Parathyroid adenoma (tissue), 2 donors: Measurements from ENCODE around the gene BANP.
"Not testable (repeated sequence)": the region's sequence is repeated elsewhere in the genome, so short reads cannot be mapped to it uniquely, and the experiment has no call there.

Source experiments
- H2AFZ ChIP-seq: fragments of 300-600 bp; sonication (generic); one replicate; pipeline ENCODE4 v1.7.0; 2017; ENCODE audit warnings: antibody characterized with exemption, mild to moderate bottlenecking
- H3K27ac ChIP-seq: fragments of 300-600 bp; sonication (generic); one replicate; pipeline ENCODE4 v1.7.0; 2017
- H3K27me3 ChIP-seq: fragments of 300-600 bp; sonication (generic); one replicate; pipeline ENCODE4 v1.7.0; 2017; ENCODE audit warnings: low read length; ENCODE audit not compliant: control insufficient read depth, insufficient read depth
- H3K36me3 ChIP-seq: fragments of 300-600 bp; sonication (generic); one replicate; pipeline ENCODE4 v1.7.0; 2017; ENCODE audit warnings: low read length; ENCODE audit not compliant: control insufficient read depth, insufficient read depth
- H3K4me1 ChIP-seq: fragments of 300-600 bp; sonication (generic); one replicate; pipeline ENCODE4 v1.7.0; 2017; ENCODE audit warnings: control low read depth
- H3K4me2 ChIP-seq: fragments of 300-600 bp; sonication (generic); one replicate; pipeline ENCODE4 v1.7.0; 2017; ENCODE audit warnings: low read length
- H3K4me3 ChIP-seq: fragments of 300-600 bp; sonication (generic); one replicate; pipeline ENCODE4 v1.7.0; 2017; ENCODE audit warnings: low read depth, low read length
- H3K79me2 ChIP-seq: fragments of 300-600 bp; sonication (generic); one replicate; pipeline ENCODE4 v1.7.0; 2017; ENCODE audit warnings: control low read depth
- H3K9ac ChIP-seq: fragments of 300-600 bp; sonication (generic); one replicate; pipeline ENCODE4 v1.7.0; 2017; ENCODE audit warnings: mild to moderate bottlenecking
- H3K9me3 ChIP-seq: fragments of 300-600 bp; sonication (generic); one replicate; pipeline ENCODE4 v1.7.0; 2017; ENCODE audit warnings: low read length; ENCODE audit not compliant: control insufficient read depth
- CTCF ChIP-seq: fragments of 300-600 bp; sonication (generic); IDR thresholded peaks from one replicate; pipeline ENCODE4 v1.7.0; 2017; ENCODE audit warnings: antibody characterized with exemption, mild to moderate bottlenecking
- donor health status: primary hyperparathyroidism.

BANP gene

DNA sequence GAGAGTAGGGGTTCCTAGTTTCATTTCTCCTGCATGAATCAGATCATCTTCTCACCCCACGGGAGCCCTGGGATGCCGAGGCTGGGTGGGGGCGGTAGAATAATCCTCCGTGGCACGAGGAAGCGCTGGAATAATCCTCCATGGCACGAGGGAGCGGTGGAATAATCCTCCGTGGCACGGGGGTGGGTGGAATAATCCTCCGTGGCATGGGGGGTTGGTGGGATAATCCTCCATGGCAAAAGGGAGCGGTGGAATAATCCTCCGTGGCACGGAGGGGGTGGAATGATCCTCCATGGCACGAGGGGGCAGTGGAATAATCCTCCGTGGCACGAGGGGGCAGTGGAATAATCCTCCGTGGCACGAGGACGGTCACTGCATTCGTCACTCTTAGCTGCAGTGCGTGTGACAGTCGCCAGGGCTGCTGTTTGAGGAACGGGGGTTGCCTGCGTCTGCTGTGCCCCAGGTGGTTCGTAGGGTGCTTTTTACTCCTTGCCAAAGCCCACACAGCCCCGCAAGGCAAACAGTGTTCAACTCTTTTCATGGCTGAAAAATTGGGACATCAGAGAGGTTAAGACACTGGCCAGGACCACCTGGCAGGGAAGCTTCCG lies 152.5 kb downstream of the BANP start:
- H3K27me3 ChIP-seq, result no peaks in the 10 kb centered on the region
- H3K27ac ChIP-seq, result no peak overlapping the region
- H3K4me3 ChIP-seq, result no peak overlapping the region
- H3K4me2 ChIP-seq, result no peak overlapping the region
- no peak overlapping the region for H2AFZ ChIP-seq
- no peaks in the 10 kb centered on the region for H3K9me3 ChIP-seq
- no peaks in the 10 kb centered on the region for H3K79me2 ChIP-seq
- no peak for TF ChIP-seq CTCF
- no peak overlapping the region for H3K9ac ChIP-seq
- H3K36me3 ChIP-seq, result no peaks in the 10 kb centered on the region
- no peaks in the 10 kb centered on the region for H3K4me1 ChIP-seq

DNA sequence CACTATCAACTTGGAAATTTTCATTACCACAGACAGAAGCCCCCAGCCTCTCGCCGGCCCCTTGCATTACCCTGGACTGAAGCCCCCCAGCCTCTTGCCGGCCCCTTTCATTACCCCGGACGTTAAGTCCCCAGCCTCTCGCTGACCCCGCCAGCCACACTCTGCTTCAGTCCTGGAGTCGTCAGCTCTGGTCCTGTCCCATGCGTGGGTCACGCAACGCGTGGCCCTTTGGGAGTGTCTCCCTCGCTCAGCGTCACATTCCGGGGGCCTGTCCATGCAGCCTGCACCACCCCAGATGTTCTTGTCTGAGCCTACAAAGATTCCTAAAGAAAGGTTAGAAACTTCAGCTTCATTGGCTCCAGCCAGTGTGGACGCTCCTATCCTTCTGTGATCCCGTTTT lies 153.1 kb downstream of the BANP start:
- H3K4me2 ChIP-seq, H3K27me3 ChIP-seq, H3K4me3 ChIP-seq, H3K27ac ChIP-seq, H3K36me3 ChIP-seq, H3K9me3 ChIP-seq, H2AFZ ChIP-seq, H3K79me2 ChIP-seq, H3K9ac ChIP-seq, H3K4me1 ChIP-seq: not testable (repeated sequence)

DNA sequence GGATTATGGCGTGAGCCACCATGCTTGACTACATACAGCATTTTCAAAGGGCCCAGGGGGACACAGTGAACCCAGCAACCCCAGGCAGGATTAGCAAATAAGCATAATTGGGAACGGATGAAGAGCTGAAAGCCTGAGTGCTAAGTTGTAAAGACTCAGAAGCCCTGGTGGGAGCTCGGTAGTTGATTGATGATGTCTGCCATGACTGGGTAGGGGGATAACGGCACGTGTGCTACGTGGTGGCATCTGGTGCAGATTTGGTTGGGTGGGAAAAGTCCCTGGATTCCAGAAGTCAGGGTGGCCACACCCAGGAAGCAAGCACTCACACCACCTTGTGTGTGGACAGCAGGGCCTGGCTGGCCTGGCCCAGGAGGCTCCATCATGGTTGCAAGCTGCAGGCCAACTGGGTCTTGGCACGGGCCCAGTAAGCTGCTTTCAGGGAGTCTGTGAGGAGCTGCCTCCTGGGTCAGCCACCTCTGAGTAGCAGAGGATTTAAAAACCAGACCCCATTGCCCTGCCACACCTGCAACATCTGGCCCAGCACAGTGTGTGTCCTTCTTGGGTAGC lies 154.4 kb downstream of the BANP start:
- not testable (repeated sequence) for H3K9me3 ChIP-seq, H3K27ac ChIP-seq, H3K4me1 ChIP-seq, H3K4me2 ChIP-seq, H3K4me3 ChIP-seq, H3K9ac ChIP-seq, H3K27me3 ChIP-seq, H3K36me3 ChIP-seq, H3K79me2 ChIP-seq, H2AFZ ChIP-seq

DNA sequence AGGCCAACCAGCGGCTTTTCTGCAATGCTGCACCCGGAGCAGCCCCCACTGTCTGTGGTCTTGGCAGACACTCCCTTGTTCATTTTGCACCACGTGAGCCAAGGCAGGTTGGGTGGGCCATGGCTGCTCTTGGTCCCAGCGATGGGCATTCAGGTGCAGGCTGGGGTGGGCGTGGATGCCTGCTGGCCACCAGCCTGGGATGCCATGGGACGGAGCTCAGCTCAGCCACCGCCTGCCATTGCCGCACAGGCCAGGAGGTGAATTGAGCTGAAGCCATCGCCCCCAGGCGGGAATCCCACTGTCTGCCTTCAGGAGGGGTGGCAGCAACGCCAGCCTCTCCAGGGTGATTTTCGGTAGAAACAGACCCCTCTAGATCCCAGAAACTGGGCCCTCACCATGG lies 155.3 kb downstream of the BANP start:
- not testable (repeated sequence) for H3K27ac ChIP-seq, H3K4me2 ChIP-seq, H2AFZ ChIP-seq, H3K36me3 ChIP-seq, H3K9me3 ChIP-seq, H3K4me3 ChIP-seq, H3K27me3 ChIP-seq, H3K79me2 ChIP-seq, H3K9ac ChIP-seq, H3K4me1 ChIP-seq

DNA sequence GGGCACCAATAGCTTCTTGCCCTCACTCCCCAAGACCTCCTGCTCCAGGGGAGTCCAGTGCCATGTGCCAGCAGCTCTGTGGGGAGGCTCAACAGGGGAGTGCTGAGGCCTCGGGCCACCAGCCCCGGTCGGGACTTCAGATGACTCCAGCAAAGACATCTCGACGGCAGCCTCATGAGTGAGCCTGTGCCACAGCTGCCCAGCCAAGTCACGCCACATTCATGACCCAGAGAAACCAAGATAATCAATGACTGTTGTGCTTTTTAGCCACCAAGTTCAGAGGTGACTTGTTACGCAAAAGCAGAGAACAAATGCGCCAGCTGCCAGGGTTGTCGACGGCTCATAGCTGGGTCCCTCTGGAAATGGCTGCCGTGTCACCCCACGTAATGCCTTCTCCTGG lies 157.5 kb downstream of the BANP start:
- no peaks in the 10 kb centered on the region for H3K9me3 ChIP-seq
- H3K4me2 ChIP-seq, result no peak overlapping the region
- H3K27me3 ChIP-seq, result no peaks in the 10 kb centered on the region
- H3K4me3 ChIP-seq, result no peak overlapping the region
- H3K9ac ChIP-seq, result no peak overlapping the region
- H3K79me2 ChIP-seq, result no peaks in the 10 kb centered on the region
- H3K4me1 ChIP-seq, result no peaks in the 10 kb centered on the region
- no peak overlapping the region for H3K27ac ChIP-seq
- no peaks in the 10 kb centered on the region for H3K36me3 ChIP-seq
- TF ChIP-seq CTCF, result no peak
- no peak overlapping the region for H2AFZ ChIP-seq

DNA sequence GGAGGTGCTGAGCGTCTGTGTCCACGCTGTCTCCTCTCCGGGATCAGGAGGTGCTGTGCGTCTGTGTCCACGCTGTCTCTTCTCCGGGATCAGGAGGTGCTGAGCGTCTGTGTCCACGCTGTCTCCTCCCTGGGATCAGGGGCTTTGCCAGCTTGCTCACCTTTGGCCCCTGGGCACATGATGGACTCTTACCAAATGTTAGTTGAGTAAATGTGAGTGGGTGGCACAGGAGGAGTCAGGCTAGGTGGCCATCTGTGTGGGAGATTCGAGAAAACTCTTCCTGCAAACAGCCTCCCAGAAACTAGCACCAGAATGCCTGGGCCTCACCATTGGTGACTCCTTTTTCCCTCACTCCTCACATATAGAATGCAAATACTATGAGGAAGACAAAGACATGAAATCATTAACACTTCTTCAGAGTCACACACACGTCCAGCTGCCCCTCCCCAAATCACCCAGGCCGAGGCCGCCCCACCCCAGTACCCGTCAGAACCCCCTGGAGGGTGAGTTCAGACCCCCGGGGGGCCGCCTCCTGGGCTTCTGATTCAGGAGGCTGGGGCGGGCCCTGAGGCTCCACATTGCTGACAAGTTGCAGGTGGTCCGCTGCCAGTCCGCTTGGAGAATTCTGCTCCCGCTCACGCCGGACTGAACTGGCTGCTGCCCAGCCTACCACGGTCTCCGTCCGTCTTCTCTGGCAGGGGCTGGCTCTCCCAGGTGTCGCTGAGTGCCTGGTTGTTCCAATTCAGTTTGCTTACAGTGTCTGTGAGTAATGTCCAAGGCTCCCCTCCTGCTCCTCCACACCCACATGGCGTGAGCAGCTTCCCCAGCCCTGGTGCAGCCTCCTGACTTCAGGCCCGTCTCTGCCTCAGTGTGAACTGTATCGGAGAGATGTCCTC lies 158.7 kb downstream of the BANP start:
- not testable (repeated sequence) for H3K9me3 ChIP-seq, H3K4me3 ChIP-seq, H3K27ac ChIP-seq, H2AFZ ChIP-seq, H3K79me2 ChIP-seq, H3K9ac ChIP-seq, H3K4me1 ChIP-seq, H3K4me2 ChIP-seq, H3K27me3 ChIP-seq, H3K36me3 ChIP-seq

DNA sequence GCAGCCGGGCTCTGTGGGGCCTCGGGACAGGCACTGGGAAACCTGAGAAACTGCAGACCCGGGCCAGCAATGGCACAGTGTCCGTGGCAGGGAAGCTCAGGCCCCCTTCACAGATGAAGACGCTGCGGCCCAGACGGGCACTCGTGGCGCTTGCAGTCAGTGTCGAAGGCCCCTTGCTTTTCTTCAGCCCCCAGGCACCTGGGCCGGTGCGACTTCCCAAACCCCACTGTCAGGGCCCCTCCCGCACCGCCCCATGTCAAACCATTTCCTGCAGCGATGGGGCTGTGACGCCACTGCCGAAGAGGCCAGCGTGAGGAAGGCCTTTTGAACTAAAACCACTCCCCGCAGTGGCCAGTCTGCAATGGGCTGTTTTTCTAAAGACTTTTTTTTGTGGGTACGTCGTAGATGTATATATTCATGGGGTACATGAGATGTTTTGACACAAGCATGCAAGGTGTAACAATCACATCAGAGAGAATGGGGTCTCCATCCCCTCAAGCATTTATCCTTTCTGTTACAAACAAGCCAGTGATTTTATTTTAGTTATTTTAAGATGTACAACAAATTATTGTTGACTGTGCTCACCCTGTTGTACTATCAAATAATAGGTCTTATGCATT lies 159.8 kb downstream of the BANP start:
- not testable (repeated sequence) for H3K79me2 ChIP-seq

GRCh38 chr16:88111976-88112375 lies 160.7 kb downstream of the BANP start:
- H2AFZ ChIP-seq, H3K27ac ChIP-seq, H3K27me3 ChIP-seq, H3K36me3 ChIP-seq, H3K4me2 ChIP-seq, H3K9me3 ChIP-seq, H3K9ac ChIP-seq, H3K79me2 ChIP-seq, H3K4me3 ChIP-seq, H3K4me1 ChIP-seq: not testable (repeated sequence)

More for the DNA sequence above, 159.8 kb downstream of the BANP start:
- not testable (repeated sequence) for H3K9me3 ChIP-seq, H3K36me3 ChIP-seq, H2AFZ ChIP-seq, H3K27me3 ChIP-seq, H3K9ac ChIP-seq, H3K4me3 ChIP-seq, H3K4me1 ChIP-seq, H3K4me2 ChIP-seq, H3K27ac ChIP-seq
